ENCODE data around the gene SLC39A11.

- TF ChIP-seq, protein P1, sequence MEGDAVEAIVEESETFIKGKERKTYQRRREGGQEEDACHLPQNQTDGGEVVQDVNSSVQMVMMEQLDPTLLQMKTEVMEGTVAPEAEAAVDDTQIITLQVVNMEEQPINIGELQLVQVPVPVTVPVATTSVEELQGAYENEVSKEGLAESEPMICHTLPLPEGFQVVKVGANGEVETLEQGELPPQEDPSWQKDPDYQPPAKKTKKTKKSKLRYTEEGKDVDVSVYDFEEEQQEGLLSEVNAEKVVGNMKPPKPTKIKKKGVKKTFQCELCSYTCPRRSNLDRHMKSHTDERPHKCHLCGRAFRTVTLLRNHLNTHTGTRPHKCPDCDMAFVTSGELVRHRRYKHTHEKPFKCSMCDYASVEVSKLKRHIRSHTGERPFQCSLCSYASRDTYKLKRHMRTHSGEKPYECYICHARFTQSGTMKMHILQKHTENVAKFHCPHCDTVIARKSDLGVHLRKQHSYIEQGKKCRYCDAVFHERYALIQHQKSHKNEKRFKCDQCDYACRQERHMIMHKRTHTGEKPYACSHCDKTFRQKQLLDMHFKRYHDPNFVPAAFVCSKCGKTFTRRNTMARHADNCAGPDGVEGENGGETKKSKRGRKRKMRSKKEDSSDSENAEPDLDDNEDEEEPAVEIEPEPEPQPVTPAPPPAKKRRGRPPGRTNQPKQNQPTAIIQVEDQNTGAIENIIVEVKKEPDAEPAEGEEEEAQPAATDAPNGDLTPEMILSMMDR (IDR thresholded peaks at IDR 0.05), result no peak
- TF ChIP-seq POLR2A (IDR thresholded peaks at IDR 0.05), result no peak
These were observed 231.7 kb downstream of the SLC39A11 start for GRCh38 chr17:72860778-72861177.

Data from testis (tissue), 2 donors.